GM18505 (cell line): Measurements from ENCODE around the gene NTM.

Experiments used
- ATAC-seq: cut with Tn5 transposase; IDR thresholded peaks from one replicate; pipeline ENCODE4 v1.9.1; 2021; ENCODE audit not compliant: unreplicated experiment
- POLR2A ChIP-seq: IDR thresholded peaks from 4 replicates; pipeline ENCODE4 v1.6.1; 2011; ENCODE audit warnings: borderline replicate concordance; ENCODE audit not compliant: insufficient read depth, insufficient read length; ENCODE audit errors: extremely low read depth

Gene NTM

DNA sequence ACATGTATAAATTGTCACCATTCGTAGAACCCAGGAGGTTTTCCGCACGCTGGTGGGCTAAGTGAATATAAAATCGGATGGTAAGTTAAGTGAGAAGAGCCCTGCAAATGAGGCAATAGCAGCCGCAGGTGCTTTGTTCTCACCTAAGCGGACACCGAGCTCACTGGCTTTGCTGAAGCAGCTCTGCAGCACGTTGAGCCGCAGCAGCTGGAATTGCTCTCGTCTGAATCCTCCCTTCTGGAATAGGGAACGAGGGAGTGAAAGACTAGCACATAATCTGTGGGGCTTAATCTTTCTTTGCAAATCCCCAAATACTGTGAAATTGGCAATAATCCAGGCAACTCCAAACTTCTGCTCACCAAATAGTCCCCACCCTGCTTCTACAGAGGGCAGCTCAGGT, 488.1 kb downstream of the NTM start:
- TF ChIP-seq POLR2A, result no peak
- no peak for ATAC-seq

DNA sequence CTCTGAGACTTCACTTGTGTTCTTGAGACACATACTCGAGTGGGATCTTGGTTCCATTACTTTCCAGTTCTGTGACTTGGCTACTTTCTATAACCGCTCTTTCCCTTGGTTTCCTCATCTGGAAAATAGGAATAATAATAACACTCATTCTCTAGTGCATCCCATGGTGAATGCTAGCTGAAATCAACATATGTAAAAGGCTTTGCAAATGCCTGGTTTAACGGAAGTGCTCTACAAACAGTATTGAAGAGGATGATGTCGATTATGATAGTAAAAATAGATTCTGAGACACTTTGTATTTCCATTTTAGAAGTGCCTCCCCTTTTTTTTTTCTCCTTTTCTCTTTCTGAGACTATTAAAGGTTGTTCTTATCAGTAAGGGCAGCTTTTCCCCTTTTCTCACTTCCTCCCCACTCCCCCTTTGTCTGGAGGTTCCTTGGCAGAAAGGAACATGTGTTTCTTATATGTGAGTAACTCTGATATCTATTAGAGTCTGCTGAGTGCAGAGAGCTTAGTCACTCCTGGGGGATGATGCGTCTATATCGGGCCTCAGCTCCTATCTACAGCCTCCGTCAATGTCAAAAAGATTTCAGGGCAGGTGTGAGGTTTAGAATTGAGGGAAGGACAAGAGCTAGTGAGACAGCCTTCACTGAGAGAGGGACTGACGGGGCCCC, 489.3 kb downstream of the NTM start:
- ATAC-seq, result no peak
- no peak for TF ChIP-seq POLR2A

DNA sequence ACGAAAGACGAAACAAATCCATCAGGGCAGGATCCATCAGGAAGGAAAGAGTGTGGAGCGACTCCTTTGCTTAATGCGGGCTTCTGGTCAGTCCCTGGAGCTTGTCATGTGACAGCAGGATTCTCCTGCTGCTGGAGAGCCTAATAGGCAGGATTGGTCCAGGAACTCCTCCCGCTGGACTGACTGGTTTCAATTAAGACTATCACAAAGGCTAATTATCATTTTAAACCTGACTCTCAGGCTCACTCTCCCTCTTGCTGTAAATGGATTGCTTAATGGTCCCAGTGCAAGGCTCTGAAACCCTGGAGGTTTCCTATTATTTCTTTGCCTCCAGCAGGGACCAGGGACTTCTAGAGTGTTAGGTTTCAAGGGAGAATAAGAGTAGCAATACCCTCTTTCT, 493.8 kb downstream of the NTM start:
- TF ChIP-seq POLR2A, result no peak
- ATAC-seq, result no peak

DNA sequence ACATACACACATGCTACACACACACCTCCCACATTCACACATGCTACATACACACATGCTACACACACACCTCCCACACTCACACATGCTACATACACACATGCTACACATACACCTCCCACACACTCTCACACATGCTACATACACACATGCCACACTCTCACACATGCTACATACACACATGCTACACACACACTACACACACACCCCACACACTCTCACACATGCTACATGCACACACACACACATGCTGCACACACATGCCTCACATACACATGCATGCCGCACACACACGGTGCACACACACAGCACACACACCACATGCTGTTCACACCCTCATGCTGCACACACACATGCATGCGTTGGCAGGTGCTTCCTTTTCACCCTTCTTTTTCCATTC, 495.4 kb downstream of the NTM start:
- ATAC-seq, result no peak
- no peak for TF ChIP-seq POLR2A

DNA sequence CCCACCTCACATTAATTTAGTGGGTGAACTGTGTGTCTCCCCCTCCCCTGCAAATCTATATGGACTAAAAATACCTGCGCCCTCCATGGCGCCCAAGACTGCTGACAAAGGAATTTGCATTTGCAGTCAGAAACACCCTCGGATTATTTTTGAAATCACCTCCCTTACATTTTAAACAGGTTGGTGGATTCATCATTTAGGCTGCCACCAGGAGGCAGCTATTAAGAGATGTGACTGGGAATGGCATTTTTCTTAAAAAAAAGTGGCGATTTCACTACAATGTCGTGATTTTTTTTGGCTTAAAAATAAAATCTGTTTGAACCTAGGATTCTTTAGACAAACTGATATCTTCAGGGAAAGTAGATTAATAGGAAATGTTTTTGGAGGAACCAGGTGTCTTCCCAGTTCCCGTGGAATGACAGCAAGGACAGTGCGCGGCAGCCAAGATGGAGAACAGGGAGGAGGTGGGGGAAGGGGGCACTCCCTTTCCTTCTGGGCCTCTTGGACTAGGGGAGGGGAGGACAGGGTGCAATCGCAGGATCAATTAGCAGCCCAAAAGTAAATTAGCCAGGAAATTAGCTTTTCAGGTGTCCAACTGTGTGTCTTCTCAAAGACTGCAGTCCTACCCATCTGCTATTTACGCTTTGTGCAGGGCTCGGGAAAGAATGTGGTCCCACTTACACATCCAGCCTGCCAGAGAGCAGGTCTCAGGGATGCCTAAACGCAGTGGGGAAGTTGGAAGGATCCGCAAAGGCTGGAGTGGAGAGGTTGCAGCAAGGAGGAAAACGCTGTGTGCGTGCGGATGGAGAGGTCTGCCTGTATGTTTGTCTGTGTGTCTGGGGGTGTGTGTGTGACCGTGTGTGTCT, 496.4 kb downstream of the NTM start:
- ATAC-seq, result no peak
- no peak for TF ChIP-seq POLR2A

DNA sequence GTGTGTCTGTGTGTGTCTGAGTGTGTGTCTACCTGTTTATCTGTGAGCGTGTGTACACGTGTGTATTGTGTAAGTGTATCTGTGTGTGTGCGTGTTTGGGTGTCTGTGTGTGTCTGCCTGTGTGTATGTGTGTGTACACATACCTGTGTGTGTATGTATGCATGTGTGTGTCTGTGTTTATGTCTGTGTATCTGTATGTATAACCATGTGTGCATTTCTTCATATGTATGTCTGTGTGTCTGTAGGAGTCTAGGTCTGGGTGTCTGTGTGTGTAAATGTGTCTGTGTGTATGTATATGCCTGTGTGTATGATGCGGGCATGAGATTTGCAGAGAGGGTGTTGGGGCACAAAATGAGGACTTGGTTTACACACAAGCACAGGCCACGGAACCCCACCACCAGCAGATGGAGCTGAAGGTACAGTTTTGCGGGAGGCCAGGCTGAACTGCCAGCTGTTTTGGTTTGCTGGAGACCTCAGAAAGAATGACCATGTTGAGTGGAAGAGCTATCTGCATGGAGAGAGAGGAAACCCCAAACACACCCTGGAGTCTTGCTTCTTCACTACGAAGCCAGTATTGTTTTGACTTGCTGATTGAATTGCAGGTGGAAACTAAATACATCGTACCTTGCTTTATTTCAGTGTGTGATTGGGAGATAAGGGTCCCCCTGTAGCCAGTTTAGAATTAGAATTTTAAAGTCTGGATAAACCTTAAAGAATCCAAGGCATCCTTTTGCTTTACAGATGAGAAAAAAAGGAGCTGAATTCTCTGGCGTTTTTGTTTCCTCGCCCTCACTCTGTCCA, 497.2 kb downstream of the NTM start:
- TF ChIP-seq POLR2A, result no peak
- no peak for ATAC-seq

DNA sequence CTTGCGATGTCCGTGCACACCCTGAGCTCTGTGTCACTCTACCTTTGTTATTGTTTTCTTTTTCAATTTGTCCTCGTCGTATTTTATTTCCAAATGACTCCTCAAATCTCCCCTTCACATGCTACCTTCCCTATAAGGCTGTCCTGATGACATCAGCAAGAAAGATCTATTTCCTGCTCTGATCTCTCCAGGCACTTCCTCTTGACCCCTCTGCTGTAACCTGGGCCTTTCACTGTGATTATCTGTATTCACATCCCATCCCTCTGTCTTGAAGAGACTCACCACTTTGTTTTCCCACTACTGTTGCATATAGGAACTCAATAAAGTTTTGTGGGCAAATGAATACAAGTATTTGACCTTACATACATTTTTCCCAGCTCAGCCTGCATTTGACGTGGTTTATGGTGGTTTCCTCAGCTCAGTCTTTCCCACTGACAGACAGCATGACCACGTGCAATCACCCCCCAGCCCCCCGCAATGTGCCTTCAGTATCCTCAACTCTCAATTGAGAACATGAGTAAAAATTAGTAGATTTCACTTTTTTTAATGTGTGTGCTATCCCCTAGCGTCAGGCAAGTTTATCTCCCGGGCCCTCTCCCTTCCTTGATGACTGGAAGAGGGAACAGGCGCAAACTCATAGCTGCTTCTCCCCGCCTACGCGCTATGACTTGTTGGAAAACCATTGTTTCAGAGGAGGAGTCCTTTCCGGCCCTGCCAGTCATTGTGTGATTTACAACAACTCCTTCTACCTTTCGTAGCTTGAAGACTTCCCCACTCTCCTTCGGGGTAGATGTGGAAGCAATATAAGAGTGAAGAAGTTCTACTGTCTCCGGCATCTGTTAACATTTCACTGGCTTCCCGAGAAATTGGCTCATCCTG, 498.5 kb downstream of the NTM start:
- ATAC-seq, result no peak
- no peak for TF ChIP-seq POLR2A

DNA sequence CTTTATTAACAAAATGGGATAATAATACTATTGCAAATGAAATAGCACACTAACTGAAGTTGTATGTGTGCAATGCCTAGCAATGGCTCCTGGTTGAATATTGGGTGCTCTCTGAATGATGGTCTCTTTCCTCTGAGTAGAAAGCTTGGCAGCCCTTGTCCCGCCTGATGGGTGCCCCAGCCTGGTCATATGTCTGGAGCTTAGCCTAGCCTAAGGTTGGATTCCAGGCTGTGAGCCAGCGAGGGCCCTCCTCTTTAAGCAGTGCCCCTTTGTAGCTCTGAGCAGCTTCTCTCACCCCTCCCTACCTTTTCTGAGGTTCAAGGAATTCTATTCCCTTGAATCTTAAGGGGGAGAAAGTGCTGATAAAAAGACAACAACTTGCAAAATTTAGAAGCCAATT, 499.9 kb downstream of the NTM start:
- TF ChIP-seq POLR2A, result no peak
- no peak for ATAC-seq

DNA sequence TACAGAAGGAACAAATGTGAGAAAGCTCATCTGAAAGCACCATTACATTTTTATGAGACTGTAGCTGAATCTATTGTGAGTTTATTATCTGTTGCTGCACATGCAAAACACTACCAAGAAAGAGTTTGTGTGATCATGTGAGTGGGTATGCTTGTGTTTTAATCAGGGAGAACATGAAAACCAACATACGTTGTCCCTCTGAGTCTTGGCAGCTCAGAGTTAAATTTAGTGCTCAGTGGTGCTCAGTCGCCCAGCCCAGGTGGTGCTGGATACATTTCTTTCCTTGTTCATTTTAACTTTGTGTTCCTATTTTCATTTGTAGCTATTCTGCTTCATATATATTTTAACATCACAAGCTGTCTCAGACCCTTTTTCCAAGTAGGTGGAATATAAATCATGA, 500.6 kb downstream of the NTM start:
- no peak for ATAC-seq
- TF ChIP-seq POLR2A, result no peak

DNA sequence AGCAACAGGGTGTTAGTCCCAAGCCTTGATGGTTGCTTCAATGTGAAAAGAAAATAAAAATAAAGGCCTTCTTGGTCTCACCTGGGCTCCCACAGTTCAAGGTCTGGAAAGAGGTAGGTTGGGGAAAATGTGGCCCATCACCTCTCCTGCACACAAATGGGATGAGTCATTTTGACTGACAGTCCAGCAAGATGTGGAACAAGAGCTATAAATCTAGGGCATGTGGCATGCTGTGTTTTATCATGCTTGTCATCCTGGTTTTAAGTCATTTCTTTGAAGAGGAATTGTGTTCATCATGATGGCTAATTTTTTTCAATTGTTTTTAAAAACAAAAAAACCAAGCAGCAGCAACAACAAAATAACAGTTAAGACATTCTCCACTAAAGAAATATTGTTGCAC, 503.7 kb downstream of the NTM start:
- no peak for ATAC-seq

DNA sequence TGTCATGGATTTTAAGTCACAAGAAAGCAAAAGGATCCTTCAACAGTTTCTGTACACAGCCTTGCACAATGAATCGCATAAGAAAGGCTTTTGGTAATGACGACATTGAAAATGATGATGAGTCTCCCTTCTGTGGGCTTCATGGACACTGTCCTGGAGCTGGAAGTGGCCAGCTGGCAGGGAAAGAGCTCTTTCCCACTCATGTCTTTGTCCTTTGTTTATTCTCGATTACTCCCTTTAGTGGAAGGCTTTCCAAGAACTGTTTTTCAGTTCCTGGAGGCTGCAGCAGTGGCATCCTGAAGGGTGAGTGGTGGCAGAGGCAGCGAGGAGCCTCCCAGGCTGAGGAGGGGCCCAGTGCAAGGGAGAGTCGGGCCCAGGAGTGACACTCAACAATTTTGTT, 505.2 kb downstream of the NTM start:
- no peak for TF ChIP-seq POLR2A
- no peak for ATAC-seq

More for the DNA sequence above, 503.7 kb downstream of the NTM start:
- TF ChIP-seq POLR2A, result no peak

DNA sequence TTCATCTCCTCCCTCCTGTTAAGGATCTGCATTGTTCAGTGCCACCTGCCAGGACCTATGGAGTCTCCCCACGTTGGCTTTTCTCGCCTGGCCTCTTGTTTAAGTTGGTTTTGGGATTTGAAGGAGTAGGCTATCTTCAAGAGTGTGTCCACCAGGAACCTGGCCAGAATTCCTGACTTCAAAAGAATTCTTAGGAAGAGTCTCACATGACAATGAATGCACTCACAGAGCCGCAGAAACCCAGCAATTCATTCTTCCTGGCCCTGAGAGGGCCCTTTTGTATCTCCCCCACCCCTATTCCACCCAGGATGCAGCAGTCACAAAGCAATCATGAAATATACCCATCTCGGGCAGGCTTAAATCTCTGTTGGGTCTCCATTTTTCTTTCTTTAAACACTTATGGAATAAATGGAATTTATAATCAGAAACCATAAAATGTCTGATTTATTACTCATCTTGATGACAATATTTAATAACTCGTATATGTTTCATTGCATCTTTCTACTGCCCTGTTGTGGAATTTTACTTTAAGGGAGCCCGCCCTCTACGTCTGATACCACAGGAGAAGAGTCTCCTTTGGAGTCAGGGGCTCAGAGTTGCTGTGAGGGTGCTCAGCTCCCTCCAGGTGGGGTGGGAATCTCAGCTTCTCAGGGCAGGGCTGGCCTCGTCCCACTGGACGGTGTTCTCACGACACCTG, 507.0 kb downstream of the NTM start:
- no peak for TF ChIP-seq POLR2A
- no peak for ATAC-seq
